HL-60 (cell line): ENCODE results near the gene POC1B.

ENCODE experiments used
- DNase-seq, 2 experiments: peaks; one replicate each; pipeline ENCODE4 v3.0.0-alpha.2; 2010 to 2020; ENCODE audit warnings: low read depth in 1 of 2, low spot score in 1 of 2
- H3K27ac ChIP-seq: fragments of 250-450 bp; sonication (Bioruptor Pico); replicated peaks from 2 replicates; pipeline ENCODE4 v1.5.1; 2020; ENCODE audit warnings: mild to moderate bottlenecking, moderate library complexity
- H3K27me3 ChIP-seq: fragments of 250-450 bp; sonication (Bioruptor Pico); 2 replicates; pipeline ENCODE4 v1.5.1; 2021; ENCODE audit warnings: mild to moderate bottlenecking, moderate library complexity; ENCODE audit not compliant: insufficient read depth, poor library complexity, severe bottlenecking
- H3K4me3 ChIP-seq: replicated peaks from 2 replicates; pipeline ENCODE4 v1.5.1; 2011; ENCODE audit warnings: mild to moderate bottlenecking, control low read depth, low read length; ENCODE audit not compliant: insufficient read depth
- GABPA ChIP-seq: IDR thresholded peaks from 2 replicates; pipeline ENCODE4 v1.6.1; 2012; ENCODE audit warnings: low read depth
- POLR2AphosphoS5 ChIP-seq: IDR thresholded peaks from 2 replicates; pipeline ENCODE4 v1.6.1; 2012; ENCODE audit warnings: low read depth
- SPI1 ChIP-seq: IDR thresholded peaks from 2 replicates; pipeline ENCODE4 v1.6.1; 2012; ENCODE audit warnings: low read depth, mild to moderate bottlenecking, borderline replicate concordance
- TF ChIP-seq, protein P1 (sequence below): IDR thresholded peaks from one replicate; pipeline ENCODE4 v1.5.1; 2011; ENCODE audit warnings: low read length, control low read depth, inconsistent platforms; ENCODE audit not compliant: insufficient read depth
- TF ChIP-seq, protein P2 (sequence below): IDR thresholded peaks from 2 replicates; pipeline ENCODE4 v1.6.1; 2012; ENCODE audit warnings: low read depth; ENCODE audit not compliant: insufficient replicate concordance

Gene POC1B

DNA sequence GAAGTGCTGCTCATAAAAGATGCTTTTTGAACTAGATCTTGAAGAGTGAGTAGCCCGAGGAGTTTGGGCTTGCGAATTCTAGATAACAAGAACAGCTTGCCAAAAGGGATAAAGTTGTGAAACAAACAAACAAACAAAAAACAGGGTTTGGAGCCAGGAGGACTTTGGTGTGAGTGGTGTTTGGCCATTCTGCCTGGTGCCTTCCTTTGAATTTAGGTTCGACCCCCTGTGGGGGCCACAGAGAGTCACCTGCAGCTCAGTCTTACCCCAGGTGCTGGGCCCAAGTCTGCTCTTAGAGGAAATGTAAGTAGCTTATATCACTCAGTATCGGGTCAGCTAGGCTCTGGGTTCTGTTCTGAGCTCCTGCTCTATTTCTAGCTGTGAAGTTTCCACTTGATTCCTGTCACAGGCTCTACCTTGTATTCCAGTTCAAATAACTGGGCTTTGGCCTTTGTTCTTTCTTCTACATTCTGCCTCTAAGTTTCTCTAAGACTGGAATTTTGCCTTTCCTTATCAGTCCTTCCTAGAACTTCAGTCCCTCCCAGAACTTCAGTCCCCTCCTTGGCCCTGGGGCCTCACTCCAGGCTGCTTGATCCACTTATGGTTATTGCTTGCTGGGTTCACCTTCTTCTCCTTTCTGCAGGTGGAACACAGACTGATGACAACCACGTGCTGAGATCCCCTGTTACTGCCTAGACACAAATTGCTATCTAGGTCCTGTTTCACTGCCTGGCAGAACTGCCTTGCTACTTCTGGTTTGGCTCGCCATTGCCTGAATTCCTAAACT lies 153.1 kb downstream of the POC1B start:
- DNase-seq, result no peak
- TF ChIP-seq GABPA, result no peak
- TF ChIP-seq SPI1, result no peak
- TF ChIP-seq POLR2AphosphoS5, result no peak
- H3K4me3 ChIP-seq, result no peak overlapping the region
- H3K27me3 ChIP-seq, result no peaks in the 10 kb centered on the region
- H3K27ac ChIP-seq, result no peak overlapping the region

DNA sequence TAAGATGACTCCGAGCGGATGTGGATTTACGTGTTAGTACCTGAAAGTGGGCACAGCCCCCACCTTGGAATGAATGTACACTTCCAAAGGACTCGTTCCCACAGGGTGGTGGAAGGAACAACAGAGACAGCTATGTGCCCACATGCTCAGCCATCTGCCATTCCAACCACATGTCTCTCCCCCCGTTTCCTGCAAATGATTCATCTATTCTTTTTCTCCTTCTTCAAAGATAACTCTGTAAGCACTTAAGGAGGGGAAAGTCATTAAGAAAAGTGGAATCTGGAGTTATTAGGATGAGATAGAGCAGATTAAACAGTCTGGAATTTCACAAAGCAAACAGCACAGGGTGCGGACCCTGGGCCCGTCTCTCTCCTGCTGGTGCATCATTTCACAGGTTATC lies 155.0 kb downstream of the POC1B start:
- no peak for DNase-seq
- TF ChIP-seq GABPA (no peak), SPI1 (no peak), POLR2AphosphoS5 (no peak)
- TF ChIP-seq, protein P1, sequence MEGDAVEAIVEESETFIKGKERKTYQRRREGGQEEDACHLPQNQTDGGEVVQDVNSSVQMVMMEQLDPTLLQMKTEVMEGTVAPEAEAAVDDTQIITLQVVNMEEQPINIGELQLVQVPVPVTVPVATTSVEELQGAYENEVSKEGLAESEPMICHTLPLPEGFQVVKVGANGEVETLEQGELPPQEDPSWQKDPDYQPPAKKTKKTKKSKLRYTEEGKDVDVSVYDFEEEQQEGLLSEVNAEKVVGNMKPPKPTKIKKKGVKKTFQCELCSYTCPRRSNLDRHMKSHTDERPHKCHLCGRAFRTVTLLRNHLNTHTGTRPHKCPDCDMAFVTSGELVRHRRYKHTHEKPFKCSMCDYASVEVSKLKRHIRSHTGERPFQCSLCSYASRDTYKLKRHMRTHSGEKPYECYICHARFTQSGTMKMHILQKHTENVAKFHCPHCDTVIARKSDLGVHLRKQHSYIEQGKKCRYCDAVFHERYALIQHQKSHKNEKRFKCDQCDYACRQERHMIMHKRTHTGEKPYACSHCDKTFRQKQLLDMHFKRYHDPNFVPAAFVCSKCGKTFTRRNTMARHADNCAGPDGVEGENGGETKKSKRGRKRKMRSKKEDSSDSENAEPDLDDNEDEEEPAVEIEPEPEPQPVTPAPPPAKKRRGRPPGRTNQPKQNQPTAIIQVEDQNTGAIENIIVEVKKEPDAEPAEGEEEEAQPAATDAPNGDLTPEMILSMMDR, result no peak
- TF ChIP-seq, protein P2, sequence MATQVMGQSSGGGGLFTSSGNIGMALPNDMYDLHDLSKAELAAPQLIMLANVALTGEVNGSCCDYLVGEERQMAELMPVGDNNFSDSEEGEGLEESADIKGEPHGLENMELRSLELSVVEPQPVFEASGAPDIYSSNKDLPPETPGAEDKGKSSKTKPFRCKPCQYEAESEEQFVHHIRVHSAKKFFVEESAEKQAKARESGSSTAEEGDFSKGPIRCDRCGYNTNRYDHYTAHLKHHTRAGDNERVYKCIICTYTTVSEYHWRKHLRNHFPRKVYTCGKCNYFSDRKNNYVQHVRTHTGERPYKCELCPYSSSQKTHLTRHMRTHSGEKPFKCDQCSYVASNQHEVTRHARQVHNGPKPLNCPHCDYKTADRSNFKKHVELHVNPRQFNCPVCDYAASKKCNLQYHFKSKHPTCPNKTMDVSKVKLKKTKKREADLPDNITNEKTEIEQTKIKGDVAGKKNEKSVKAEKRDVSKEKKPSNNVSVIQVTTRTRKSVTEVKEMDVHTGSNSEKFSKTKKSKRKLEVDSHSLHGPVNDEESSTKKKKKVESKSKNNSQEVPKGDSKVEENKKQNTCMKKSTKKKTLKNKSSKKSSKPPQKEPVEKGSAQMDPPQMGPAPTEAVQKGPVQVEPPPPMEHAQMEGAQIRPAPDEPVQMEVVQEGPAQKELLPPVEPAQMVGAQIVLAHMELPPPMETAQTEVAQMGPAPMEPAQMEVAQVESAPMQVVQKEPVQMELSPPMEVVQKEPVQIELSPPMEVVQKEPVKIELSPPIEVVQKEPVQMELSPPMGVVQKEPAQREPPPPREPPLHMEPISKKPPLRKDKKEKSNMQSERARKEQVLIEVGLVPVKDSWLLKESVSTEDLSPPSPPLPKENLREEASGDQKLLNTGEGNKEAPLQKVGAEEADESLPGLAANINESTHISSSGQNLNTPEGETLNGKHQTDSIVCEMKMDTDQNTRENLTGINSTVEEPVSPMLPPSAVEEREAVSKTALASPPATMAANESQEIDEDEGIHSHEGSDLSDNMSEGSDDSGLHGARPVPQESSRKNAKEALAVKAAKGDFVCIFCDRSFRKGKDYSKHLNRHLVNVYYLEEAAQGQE, result no peak
- no peak overlapping the region for H3K27ac ChIP-seq

DNA sequence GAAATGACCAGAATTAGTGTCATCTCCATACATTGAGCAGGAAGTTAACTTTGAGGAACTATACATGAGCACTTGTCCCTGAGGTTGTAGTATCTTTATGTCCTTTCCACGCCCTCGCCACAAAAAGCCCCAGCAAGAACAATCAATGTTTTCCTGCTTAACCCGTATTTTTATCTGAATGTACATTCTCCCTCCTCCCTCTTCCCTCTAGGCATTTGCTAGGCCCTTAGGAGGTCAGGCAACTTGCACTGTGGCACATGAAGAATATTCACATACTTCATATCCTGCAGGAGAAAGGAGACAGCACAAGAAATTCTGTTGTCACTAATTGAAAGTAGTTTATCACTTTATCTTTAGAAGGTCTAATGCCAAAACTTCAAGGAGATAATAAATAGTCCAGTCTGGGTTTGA lies 155.4 kb downstream of the POC1B start:
- no peak overlapping the region for H3K27ac ChIP-seq
- H3K4me3 ChIP-seq, result no peak overlapping the region
- TF ChIP-seq, protein P1, result no peak
- TF ChIP-seq SPI1 (no peak), GABPA (no peak), POLR2AphosphoS5 (no peak)
- TF ChIP-seq, protein P2, result no peak
- DNase-seq, result no peak
- H3K27me3 ChIP-seq, result no peaks in the 10 kb centered on the region

More for the DNA sequence above, 155.0 kb downstream of the POC1B start:
- no peaks in the 10 kb centered on the region for H3K27me3 ChIP-seq
- no peak overlapping the region for H3K4me3 ChIP-seq
